GM23338 (cell line): ENCODE data around the gene POGZ. TPM values are rescaled to one million over a fixed set of nuclear protein-coding genes. Genes with fewer than 3 reads are reported as not detected.

Experiments used
- ATAC-seq: fragments of 200-7000 bp; cut with Tn5 transposase; 3 replicates; pipeline ENCODE4 v1.9.1; 2020
- DNase-seq: peaks from one replicate; pipeline ENCODE4 v3.0.0-alpha.2; 2015; ENCODE audit warnings: low spot score
- H2AFZ ChIP-seq: fragments of 200-600 bp; sonication (generic); 2 replicates; pipeline ENCODE4 v1.8.0; 2016; ENCODE audit warnings: antibody characterized with exemption, mild to moderate bottlenecking, moderate library complexity
- H3F3A ChIP-seq: fragments of 200-600 bp; sonication (generic); replicated peaks from 2 replicates; pipeline ENCODE4 v1.8.0; 2017; ENCODE audit warnings: antibody characterized with exemption, mixed run types, low read depth
- H3K27ac ChIP-seq: fragments of 200-600 bp; sonication (generic); 2 replicates; pipeline ENCODE4 v1.6.1; 2016; ENCODE audit warnings: low read depth
- H3K27me3 ChIP-seq: fragments of 200-600 bp; sonication (generic); 2 replicates; pipeline ENCODE4 v1.8.0; 2016; ENCODE audit warnings: mild to moderate bottlenecking, mixed run types, moderate library complexity; ENCODE audit not compliant: insufficient read depth
- H3K36me3 ChIP-seq: fragments of 200-600 bp; sonication (generic); 2 replicates; pipeline ENCODE4 v1.8.0; 2016; ENCODE audit warnings: mild to moderate bottlenecking; ENCODE audit not compliant: insufficient read depth
- H3K4me1 ChIP-seq: fragments of 200-600 bp; sonication (generic); 2 replicates; pipeline ENCODE4 v1.8.0; 2016; ENCODE audit warnings: mild to moderate bottlenecking, moderate library complexity; ENCODE audit not compliant: insufficient read depth
- H3K4me2 ChIP-seq: fragments of 200-600 bp; sonication (generic); 2 replicates; pipeline ENCODE4 v1.7.1; 2017; ENCODE audit warnings: mixed run types
- H3K4me3 ChIP-seq: fragments of 200-600 bp; sonication (generic); 2 replicates; pipeline ENCODE4 v1.6.1; 2016; ENCODE audit warnings: mixed run types
- H3K79me2 ChIP-seq: fragments of 200-600 bp; sonication (generic); replicated peaks from 2 replicates; pipeline ENCODE4 v1.8.0; 2017; ENCODE audit warnings: mild to moderate bottlenecking; ENCODE audit not compliant: insufficient read depth
- H3K9me2 ChIP-seq: fragments of 200-600 bp; sonication (generic); 2 replicates; pipeline ENCODE4 v1.8.0; 2017; ENCODE audit not compliant: insufficient read depth
- H4K20me1 ChIP-seq: fragments of 200-600 bp; sonication (generic); replicated peaks from 2 replicates; pipeline ENCODE4 v1.8.0; 2017; ENCODE audit warnings: mild to moderate bottlenecking; ENCODE audit not compliant: insufficient read depth
- H3K27ac Mint-ChIP-seq: 2 replicates; pipeline ENCODE4 v1.8.0; 2020; ENCODE audit warnings: inconsistent platforms, mild to moderate bottlenecking, moderate library complexity, mixed read lengths
- H3K27me3 Mint-ChIP-seq: 3 replicates; pipeline ENCODE4 v1.8.0; 2022; ENCODE audit warnings: low read depth, mild to moderate bottlenecking, moderate library complexity, mixed read lengths, inconsistent platforms; ENCODE audit not compliant: insufficient read depth, poor library complexity
- H3K36me3 Mint-ChIP-seq: 3 replicates; pipeline ENCODE4 v1.8.0; 2021; ENCODE audit warnings: low read depth, mild to moderate bottlenecking, inconsistent platforms, moderate library complexity, mixed read lengths
- H3K4me1 Mint-ChIP-seq: 3 replicates; pipeline ENCODE4 v1.8.0; 2020; ENCODE audit warnings: mild to moderate bottlenecking, inconsistent platforms, mixed read lengths
- H3K4me3 Mint-ChIP-seq: 3 replicates; pipeline ENCODE4 v1.8.0; 2021; ENCODE audit warnings: moderate library complexity, mild to moderate bottlenecking, inconsistent platforms, mixed read lengths
- H3K9me3 Mint-ChIP-seq: 3 replicates; pipeline ENCODE4 v1.8.0; 2020; ENCODE audit warnings: moderate library complexity, mild to moderate bottlenecking, inconsistent platforms, mixed read lengths
- CREB1 ChIP-seq: fragments of 250-450 bp; sonication (Bioruptor Pico); IDR thresholded peaks from 2 replicates; pipeline ENCODE4 v1.5.0; 2020; ENCODE audit warnings: low read depth, mild to moderate bottlenecking, moderate library complexity
- CTCF ChIP-seq, 2 experiments: fragments of 200-600 bp in 1 of 2; sonication (generic) in 1 of 2; conservative IDR thresholded peaks; 2 replicates each; pipeline versions ENCODE4 v1.5.1 to v1.6.1; 2016 to 2017; ENCODE audit warnings: antibody characterized with exemption in 2 of 2, low read depth in 2 of 2, mild to moderate bottlenecking in 2 of 2, moderate library complexity in 1 of 2
- ETS1 ChIP-seq: IDR thresholded peaks from 2 replicates; pipeline ENCODE4 v1.6.1; 2016; ENCODE audit warnings: antibody characterized with exemption
- EZH2 ChIP-seq: fragments of 200-600 bp; sonication (generic); IDR thresholded peaks from one replicate; pipeline ENCODE4 v1.8.0; 2017; ENCODE audit warnings: antibody characterized with exemption, mild to moderate bottlenecking, low read depth; ENCODE audit not compliant: unreplicated experiment
- EZH2phosphoT487 ChIP-seq: fragments of 200-600 bp; sonication (generic); IDR thresholded peaks from one replicate; pipeline ENCODE4 v1.8.1; 2018; ENCODE audit warnings: antibody characterized with exemption; ENCODE audit not compliant: unreplicated experiment
- JUNB ChIP-seq: IDR thresholded peaks from one replicate; pipeline ENCODE4 v1.6.1; 2016; ENCODE audit warnings: antibody characterized with exemption; ENCODE audit not compliant: unreplicated experiment
- NANOG ChIP-seq: IDR thresholded peaks from 2 replicates; pipeline ENCODE4 v1.6.1; 2016; ENCODE audit warnings: antibody characterized with exemption, borderline replicate concordance
- POLR2AphosphoS5 ChIP-seq: IDR thresholded peaks from 2 replicates; pipeline ENCODE4 v1.6.1; 2016; ENCODE audit warnings: antibody characterized with exemption, low read depth
- REST ChIP-seq: IDR thresholded peaks from one replicate; pipeline ENCODE4 v1.6.1; 2018; ENCODE audit warnings: antibody characterized with exemption; ENCODE audit not compliant: unreplicated experiment
- STAT1 ChIP-seq: IDR thresholded peaks from one replicate; pipeline ENCODE4 v1.6.1; 2016; ENCODE audit warnings: antibody characterized with exemption; ENCODE audit not compliant: unreplicated experiment
- ZNF114 ChIP-seq: fragments of 250-450 bp; sonication (Bioruptor Pico); IDR thresholded peaks from 2 replicates; pipeline ENCODE4 v1.5.0; 2020; ENCODE audit warnings: mild to moderate bottlenecking, moderate library complexity
- ZNF331 ChIP-seq: fragments of 250-450 bp; sonication (Bioruptor Pico); IDR thresholded peaks from 2 replicates; pipeline ENCODE4 v1.5.0; 2020; ENCODE audit warnings: low read depth, mild to moderate bottlenecking, moderate library complexity
- ZNF462 ChIP-seq: fragments of 250-450 bp; sonication (Bioruptor Pico); IDR thresholded peaks from 2 replicates; pipeline ENCODE4 v1.5.0; 2020; ENCODE audit warnings: mild to moderate bottlenecking, moderate library complexity
- polyA plus RNA-seq: library from polyadenylated mRNA; unstranded; fragments of >200 nt; fragmentation: Nextera tagmentation; extraction: Ambion mirVana; gene quantifications from 2 replicates; pipeline ENCODE4 v1.2.1, GENCODE V29; 2016
- total RNA-seq: library from RNA; depleted of rRNA; stranded (reverse); fragments of >200 nt; shearing (Covaris generic); gene quantifications from 2 replicates; pipeline ENCODE4 v1.2.3, GENCODE V29; 2014

Gene POGZ
- total and polyA plus RNA-seq, 2 experiments from 2014 or later: 47.0 to 72.5 TPM

GRCh38 chr1:151425103-151425502, 34.2 kb downstream of the POGZ start:
- Mint-ChIP-seq H3K9me3 (no peaks in the 10 kb centered on the region), H3K4me1 (no peaks in the 10 kb centered on the region), H3K27me3 (no peaks in the 10 kb centered on the region), H3K4me3 (no peak overlapping the region), H3K27ac (no peak overlapping the region), H3K36me3 (peaks cover 83% of the 10 kb centered on the region)
- Histone ChIP-seq H3F3A (no peaks in the 10 kb centered on the region; the same call in 1 of the 2 replicates), H3K27me3 (no peaks in the 10 kb centered on the region), H3K27ac (no peak overlapping the region), H3K36me3 (peaks cover 49% of the 10 kb centered on the region), H3K4me2 (no peak overlapping the region), H3K4me3 (no peak overlapping the region), H3K4me1 (no peaks in the 10 kb centered on the region), H3K79me2 (peaks cover 13% of the 10 kb centered on the region; the same call in 1 of the 2 replicates), H2AFZ (no peak overlapping the region), H4K20me1 (peaks cover 31% of the 10 kb centered on the region), H3K9me2 (no peaks in the 10 kb centered on the region)
- ATAC-seq: no peak
- DNase-seq: no peak
- no peak for TF ChIP-seq NANOG
- no peak for TF ChIP-seq CREB1 (CRISPR knock-in tag)
- no peak for TF ChIP-seq POLR2AphosphoS5
- no peak for TF ChIP-seq EZH2phosphoT487
- no peak for TF ChIP-seq JUNB
- no peak for TF ChIP-seq ETS1
- TF ChIP-seq REST: no peak
- no peak for TF ChIP-seq STAT1
- TF ChIP-seq EZH2: no peak
- TF ChIP-seq CTCF (conservative IDR thresholded peaks at IDR 0.05; ENCODE audit: low read depth in 2 of 2): no peak
- TF ChIP-seq ZNF114 (CRISPR knock-in tag): no peak
- no peak for TF ChIP-seq ZNF331 (CRISPR knock-in tag)
- no peak for TF ChIP-seq ZNF462 (CRISPR knock-in tag)
